Ishikawa (cell line): ENCODE results near the gene GRID1.

ENCODE experiments used
- CEBPB ChIP-seq: IDR thresholded peaks from 2 replicates; pipeline ENCODE4 v1.6.1; 2012
- CREB1 ChIP-seq: IDR thresholded peaks from 2 replicates; pipeline ENCODE4 v1.6.1; 2012; ENCODE audit warnings: low read depth
- EGR1 ChIP-seq: IDR thresholded peaks from 2 replicates; pipeline ENCODE4 v1.6.1; 2012
- EP300 ChIP-seq: IDR thresholded peaks from 2 replicates; pipeline ENCODE4 v1.6.1; 2012; ENCODE audit warnings: borderline replicate concordance
- FOXM1 ChIP-seq: IDR thresholded peaks from 2 replicates; pipeline ENCODE4 v1.6.1; 2012; ENCODE audit warnings: low read depth, borderline replicate concordance
- MAX ChIP-seq: IDR thresholded peaks from 2 replicates; pipeline ENCODE4 v1.6.1; 2012
- NFIC ChIP-seq: IDR thresholded peaks from 2 replicates; pipeline ENCODE4 v1.6.1; 2012
- RAD21 ChIP-seq: IDR thresholded peaks from 2 replicates; pipeline ENCODE4 v1.6.1; 2012; ENCODE audit warnings: low read depth
- REST ChIP-seq: IDR thresholded peaks from 2 replicates; pipeline ENCODE4 v1.6.1; 2012; ENCODE audit warnings: low read depth, mild to moderate bottlenecking
- TAF1 ChIP-seq: IDR thresholded peaks from 2 replicates; pipeline ENCODE4 v1.6.1; 2012; ENCODE audit warnings: low read depth, mild to moderate bottlenecking
- TCF12 ChIP-seq: IDR thresholded peaks from 2 replicates; pipeline ENCODE4 v1.6.1; 2012; ENCODE audit warnings: low read depth
- TEAD4 ChIP-seq: IDR thresholded peaks from 2 replicates; pipeline ENCODE4 v1.6.1; 2012
- USF1 ChIP-seq: IDR thresholded peaks from 2 replicates; pipeline ENCODE4 v1.6.1; 2012
- YY1 ChIP-seq: IDR thresholded peaks from 2 replicates; pipeline ENCODE4 v1.6.1; 2012; ENCODE audit warnings: low read depth
- ZBTB7A ChIP-seq: IDR thresholded peaks from 2 replicates; pipeline ENCODE4 v1.6.1; 2012; ENCODE audit warnings: low read depth

Gene GRID1

GRCh38 chr10:85925201-85925750 is 441.3 kb downstream of the GRID1 start:
- TF ChIP-seq RAD21: no peak
- no peak for TF ChIP-seq TCF12
- TF ChIP-seq EGR1: no peak
- TF ChIP-seq REST: no peak
- TF ChIP-seq NFIC: no peak
- no peak for TF ChIP-seq TAF1
- TF ChIP-seq YY1: no peak
- no peak for TF ChIP-seq MAX
- no peak for TF ChIP-seq ZBTB7A
- TF ChIP-seq EP300: no peak
- no peak for TF ChIP-seq TEAD4
- no peak for TF ChIP-seq USF1
- no peak for TF ChIP-seq CEBPB

GRCh38 chr10:85924382-85925102 is 442.1 kb downstream of the GRID1 start:
- TF ChIP-seq CREB1: no peak
- no peak for TF ChIP-seq TCF12
- no peak for TF ChIP-seq NFIC
- no peak for TF ChIP-seq TAF1
- TF ChIP-seq CEBPB: no peak
- no peak for TF ChIP-seq USF1

- TF ChIP-seq TAF1 (no peak), EP300 (no peak), TEAD4 (no peak), TCF12 (no peak), MAX (no peak), USF1 (no peak), REST (no peak), EGR1 (no peak), FOXM1 (no peak), NFIC (no peak), CREB1 (no peak), ZBTB7A (no peak), RAD21 (no peak), CEBPB (no peak), YY1 (no peak)
Measured at GRCh38 chr10:85922356-85923129, 444.1 kb downstream of the GRID1 start.

- no peak for TF ChIP-seq TAF1
- no peak for TF ChIP-seq TEAD4
- TF ChIP-seq EP300: no peak
- no peak for TF ChIP-seq YY1
- no peak for TF ChIP-seq CEBPB
- TF ChIP-seq MAX: no peak
- no peak for TF ChIP-seq USF1
- TF ChIP-seq NFIC: no peak
- no peak for TF ChIP-seq ZBTB7A
- no peak for TF ChIP-seq REST
- no peak for TF ChIP-seq RAD21
- TF ChIP-seq FOXM1: no peak
- no peak for TF ChIP-seq CREB1
- TF ChIP-seq TCF12: no peak
Measured at GRCh38 chr10:85921789-85922188, 444.8 kb downstream of the GRID1 start.
